ENCODE measurements around the gene COLEC11. TPM values are rescaled to one million over a fixed set of nuclear protein-coding genes. Genes with fewer than 3 reads are reported as not detected.

Gene COLEC11
- total and polyA plus RNA-seq, 9 of the 15 experiments (the other 6 are each of a cell fraction or from before 2014, with no cell fraction given) = 0.32 to 4.3 (median 1.8) TPM

DNA sequence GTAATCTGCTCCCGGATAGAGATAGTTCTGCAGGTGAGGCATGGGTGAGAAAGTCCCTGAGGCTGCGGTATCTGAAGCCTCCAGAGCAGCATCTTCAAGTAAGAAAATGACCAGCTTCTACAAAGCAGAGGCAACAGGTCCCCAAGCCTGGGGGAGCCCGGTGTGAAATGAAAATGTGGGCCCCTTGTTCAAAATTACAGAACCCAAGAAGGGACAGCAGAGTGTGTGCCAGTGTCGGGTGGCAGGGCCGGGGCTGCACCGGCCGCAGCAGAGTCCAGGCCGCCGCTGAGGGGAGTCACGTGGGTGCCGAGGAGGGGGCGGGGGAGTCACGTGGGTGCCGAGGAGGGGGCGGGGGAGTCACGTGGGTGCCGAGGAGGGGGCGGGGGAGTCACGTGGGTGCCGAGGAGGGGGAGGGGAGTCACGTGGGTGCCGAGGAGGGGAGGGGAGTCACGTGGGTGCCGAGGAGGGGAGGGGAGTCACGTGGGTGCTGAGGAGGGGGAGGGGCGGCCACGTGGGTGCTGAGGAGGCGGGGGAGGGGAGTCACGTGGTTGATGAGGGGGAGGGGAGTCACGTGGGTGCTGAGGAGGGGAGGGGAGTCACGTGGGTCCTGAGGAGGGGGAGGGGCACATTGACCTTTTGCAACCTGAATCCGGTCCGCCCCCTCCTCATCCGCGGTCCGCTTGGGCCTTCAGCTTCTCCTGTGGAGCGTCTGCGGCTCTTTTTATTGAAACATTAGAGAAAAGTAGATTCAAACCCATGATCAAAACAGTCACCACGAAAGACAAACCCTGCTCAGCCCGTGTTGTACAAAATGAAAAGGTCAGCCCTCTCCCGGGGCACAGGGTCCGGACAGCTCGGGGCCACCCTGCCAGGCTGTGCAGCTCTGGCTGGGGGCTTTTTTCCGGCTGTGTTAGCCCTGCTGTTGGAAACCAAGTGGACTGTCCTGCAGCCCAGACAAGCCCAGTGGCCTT, 10.4 kb downstream of the COLEC11 start (continued):
- TF ChIP-seq, protein P1, sequence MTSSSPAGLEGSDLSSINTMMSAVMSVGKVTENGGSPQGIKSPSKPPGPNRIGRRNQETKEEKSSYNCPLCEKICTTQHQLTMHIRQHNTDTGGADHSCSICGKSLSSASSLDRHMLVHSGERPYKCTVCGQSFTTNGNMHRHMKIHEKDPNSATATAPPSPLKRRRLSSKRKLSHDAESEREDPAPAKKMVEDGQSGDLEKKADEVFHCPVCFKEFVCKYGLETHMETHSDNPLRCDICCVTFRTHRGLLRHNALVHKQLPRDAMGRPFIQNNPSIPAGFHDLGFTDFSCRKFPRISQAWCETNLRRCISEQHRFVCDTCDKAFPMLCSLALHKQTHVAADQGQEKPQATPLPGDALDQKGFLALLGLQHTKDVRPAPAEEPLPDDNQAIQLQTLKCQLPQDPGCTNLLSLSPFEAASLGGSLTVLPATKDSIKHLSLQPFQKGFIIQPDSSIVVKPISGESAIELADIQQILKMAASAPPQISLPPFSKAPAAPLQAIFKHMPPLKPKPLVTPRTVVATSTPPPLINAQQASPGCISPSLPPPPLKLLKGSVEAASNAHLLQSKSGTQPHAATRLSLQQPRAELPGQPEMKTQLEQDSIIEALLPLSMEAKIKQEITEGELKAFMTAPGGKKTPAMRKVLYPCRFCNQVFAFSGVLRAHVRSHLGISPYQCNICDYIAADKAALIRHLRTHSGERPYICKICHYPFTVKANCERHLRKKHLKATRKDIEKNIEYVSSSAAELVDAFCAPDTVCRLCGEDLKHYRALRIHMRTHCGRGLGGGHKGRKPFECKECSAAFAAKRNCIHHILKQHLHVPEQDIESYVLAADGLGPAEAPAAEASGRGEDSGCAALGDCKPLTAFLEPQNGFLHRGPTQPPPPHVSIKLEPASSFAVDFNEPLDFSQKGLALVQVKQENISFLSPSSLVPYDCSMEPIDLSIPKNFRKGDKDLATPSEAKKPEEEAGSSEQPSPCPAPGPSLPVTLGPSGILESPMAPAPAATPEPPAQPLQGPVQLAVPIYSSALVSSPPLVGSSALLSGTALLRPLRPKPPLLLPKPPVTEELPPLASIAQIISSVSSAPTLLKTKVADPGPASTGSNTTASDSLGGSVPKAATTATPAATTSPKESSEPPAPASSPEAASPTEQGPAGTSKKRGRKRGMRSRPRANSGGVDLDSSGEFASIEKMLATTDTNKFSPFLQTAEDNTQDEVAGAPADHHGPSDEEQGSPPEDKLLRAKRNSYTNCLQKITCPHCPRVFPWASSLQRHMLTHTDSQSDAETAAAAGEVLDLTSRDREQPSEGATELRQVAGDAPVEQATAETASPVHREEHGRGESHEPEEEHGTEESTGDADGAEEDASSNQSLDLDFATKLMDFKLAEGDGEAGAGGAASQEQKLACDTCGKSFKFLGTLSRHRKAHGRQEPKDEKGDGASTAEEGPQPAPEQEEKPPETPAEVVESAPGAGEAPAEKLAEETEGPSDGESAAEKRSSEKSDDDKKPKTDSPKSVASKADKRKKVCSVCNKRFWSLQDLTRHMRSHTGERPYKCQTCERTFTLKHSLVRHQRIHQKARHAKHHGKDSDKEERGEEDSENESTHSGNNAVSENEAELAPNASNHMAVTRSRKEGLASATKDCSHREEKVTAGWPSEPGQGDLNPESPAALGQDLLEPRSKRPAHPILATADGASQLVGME (CRISPR knock-in tag; IDR thresholded peaks at IDR 0.05) = peak; percentile 46; the same call in 1 of the 2 replicates
- TF ChIP-seq KDM1A (IDR thresholded peaks at IDR 0.05) (peak in 1 of 2 experiments; percentile 41; a peak in 1 of 4 replicates), ZBTB8A (IDR thresholded peaks at IDR 0.05; ENCODE audit: partially characterized antibody) (no peak), MXI1 (IDR thresholded peaks at IDR 0.05; ENCODE audit: low read depth, low read length) (no peak), HBP1 (CRISPR knock-in tag; IDR thresholded peaks at IDR 0.05) (no peak), RBFOX2 (IDR thresholded peaks at IDR 0.05; ENCODE audit: low read depth, low read length) (peak; percentile 40; the same call in 1 of the 2 replicates), PRDM10 (IDR thresholded peaks at IDR 0.05; ENCODE audit: partially characterized antibody) (no peak), VEZF1 (CRISPR knock-in tag; IDR thresholded peaks at IDR 0.05) (peak; percentile 94), SIN3B (IDR thresholded peaks at IDR 0.05; ENCODE audit: low read depth) (no peak), MAZ (CRISPR knock-in tag; conservative IDR thresholded peaks at IDR 0.05 in 1 of 2, IDR thresholded peaks at IDR 0.05 in 1 of 2) (no peak; a peak in 1 of 4 replicates), CXXC5 (CRISPR knock-in tag; IDR thresholded peaks at IDR 0.05) (no peak; the same call in none of the 2 replicates), PTTG1 (tag; IDR thresholded peaks at IDR 0.05; ENCODE audit: low read depth) (no peak)
